Gastrocnemius medialis (tissue), 4 donors: ENCODE data around the gene TAF13.

Experiments used
- POLR2A ChIP-seq, 2 donors: fragments of 450-650 bp; IDR thresholded peaks; one replicate each; pipeline ENCODE4 v1.6.1; 2017; ENCODE audit warnings: antibody characterized with exemption in 2 of 2, mild to moderate bottlenecking in 2 of 2, moderate library complexity in 2 of 2
- TF ChIP-seq, protein P1 (sequence below), 5 experiments: fragments of 450-650 bp in 3 of 5; fragments of 200-600 bp in 2 of 5; sonication (generic) in 2 of 5; IDR thresholded peaks in 4 of 5; conservative IDR thresholded peaks in 1 of 5; 1 replicate in 4 of 5; 2 replicates in 1 of 5; pipeline ENCODE4 v1.5.1; 2016 to 2019; ENCODE audit warnings: antibody characterized with exemption in 5 of 5, mild to moderate bottlenecking in 3 of 5, moderate library complexity in 3 of 5

DNA sequence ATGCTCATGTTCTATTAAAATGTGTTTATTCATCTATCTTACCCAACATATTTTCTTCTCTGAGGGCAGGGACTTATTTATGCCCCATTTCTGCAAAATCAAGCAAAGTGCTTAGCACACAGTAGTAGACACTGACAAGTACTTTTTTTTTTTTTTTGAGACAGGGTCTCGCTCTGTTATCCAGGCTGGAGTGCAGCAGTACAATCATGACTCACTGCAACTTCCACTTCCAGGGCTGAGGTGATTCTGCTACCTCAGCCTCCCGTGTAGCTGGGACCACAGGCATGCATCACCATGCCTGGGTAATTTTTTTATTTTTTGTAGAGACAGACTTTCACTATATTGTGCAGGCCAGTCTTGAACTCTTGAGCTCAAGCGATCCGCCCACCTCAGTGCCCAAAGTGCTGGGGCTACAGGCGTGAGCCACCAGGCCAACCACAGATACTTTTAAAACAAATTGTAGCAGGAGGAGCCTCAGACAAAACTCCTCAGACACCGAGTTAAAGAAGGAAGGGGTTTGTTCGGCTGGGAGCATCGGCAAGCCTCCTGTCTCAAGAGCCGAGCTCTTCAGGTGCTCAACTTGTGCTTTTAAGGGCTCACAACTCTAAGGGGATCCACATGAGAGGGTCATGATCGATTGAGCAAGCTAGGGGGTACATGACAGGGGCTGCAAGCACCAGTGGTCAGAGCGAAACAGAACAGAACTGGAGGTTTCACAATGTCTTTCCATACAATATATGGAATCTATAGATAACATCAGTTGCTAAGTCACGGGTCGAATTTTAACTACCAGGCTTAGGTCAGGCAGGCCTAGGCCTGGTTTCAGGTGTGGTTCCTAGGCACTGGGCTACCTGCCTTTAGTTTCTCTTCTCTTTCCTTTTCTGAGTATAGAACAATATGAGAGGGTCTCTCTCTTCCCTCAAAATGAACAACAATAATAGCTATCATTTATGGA, 9.0 kb upstream of the TAF13 start:
- TF ChIP-seq POLR2A (IDR thresholded peaks at IDR 0.05) = no peak
- TF ChIP-seq, protein P1, sequence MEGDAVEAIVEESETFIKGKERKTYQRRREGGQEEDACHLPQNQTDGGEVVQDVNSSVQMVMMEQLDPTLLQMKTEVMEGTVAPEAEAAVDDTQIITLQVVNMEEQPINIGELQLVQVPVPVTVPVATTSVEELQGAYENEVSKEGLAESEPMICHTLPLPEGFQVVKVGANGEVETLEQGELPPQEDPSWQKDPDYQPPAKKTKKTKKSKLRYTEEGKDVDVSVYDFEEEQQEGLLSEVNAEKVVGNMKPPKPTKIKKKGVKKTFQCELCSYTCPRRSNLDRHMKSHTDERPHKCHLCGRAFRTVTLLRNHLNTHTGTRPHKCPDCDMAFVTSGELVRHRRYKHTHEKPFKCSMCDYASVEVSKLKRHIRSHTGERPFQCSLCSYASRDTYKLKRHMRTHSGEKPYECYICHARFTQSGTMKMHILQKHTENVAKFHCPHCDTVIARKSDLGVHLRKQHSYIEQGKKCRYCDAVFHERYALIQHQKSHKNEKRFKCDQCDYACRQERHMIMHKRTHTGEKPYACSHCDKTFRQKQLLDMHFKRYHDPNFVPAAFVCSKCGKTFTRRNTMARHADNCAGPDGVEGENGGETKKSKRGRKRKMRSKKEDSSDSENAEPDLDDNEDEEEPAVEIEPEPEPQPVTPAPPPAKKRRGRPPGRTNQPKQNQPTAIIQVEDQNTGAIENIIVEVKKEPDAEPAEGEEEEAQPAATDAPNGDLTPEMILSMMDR (IDR thresholded peaks at IDR 0.05 in 4 of 5, conservative IDR thresholded peaks at IDR 0.05 in 1 of 5) = no peak
